DMS 273 treated with DMSO at 0.1 percent for 48 hours (cell line): ENCODE data around the gene MDK.
A peak's percentile ranks its signal among the peaks of the same experiment; 100 is the strongest.

Experiments used
- DNase-seq: peaks from one replicate; lab custom pipeline; 2025; lab: John Stamatoyannopoulos, UW

Gene MDK

DNA sequence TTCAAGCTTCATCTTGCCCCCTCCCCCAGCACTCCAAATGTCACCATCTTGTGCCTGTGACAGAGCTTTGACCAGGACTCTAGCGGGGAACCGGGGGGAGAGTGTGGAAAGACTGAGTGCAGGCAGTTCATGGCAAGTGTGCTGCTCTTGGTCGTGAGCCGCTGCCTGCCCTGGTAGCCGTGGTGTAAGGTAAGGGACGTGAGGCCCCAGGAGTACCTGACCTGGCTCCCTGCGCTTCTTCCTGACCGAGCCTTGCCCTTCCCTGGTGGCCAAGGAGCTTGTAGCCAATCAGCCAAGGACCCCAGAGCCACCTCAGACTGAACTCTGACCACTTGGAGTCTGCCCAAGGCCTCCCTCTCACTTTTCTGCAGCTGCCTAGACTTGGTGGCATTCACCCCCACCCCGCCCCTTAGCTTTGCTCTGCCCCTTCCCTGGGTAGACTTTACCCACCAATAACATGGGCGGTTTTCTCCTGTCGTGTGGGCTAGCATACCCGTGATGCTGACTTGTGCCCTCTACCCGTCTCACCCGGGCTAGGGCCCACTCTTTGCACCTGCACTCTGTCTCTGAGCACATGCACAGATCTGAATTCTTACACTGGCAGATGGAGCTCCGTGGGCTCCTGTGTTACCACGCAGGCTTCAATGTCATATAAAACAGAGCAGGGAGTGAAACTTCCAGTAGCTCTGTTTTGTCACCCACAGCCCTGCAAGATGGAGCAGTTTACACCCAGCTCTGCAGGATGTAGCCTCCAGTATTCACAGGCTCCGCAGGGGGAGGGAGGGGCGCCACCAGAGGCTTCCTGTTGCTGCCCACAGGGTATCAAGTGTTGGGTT, 32.7 kb upstream of the MDK start:
- no peak for DNase-seq

DNA sequence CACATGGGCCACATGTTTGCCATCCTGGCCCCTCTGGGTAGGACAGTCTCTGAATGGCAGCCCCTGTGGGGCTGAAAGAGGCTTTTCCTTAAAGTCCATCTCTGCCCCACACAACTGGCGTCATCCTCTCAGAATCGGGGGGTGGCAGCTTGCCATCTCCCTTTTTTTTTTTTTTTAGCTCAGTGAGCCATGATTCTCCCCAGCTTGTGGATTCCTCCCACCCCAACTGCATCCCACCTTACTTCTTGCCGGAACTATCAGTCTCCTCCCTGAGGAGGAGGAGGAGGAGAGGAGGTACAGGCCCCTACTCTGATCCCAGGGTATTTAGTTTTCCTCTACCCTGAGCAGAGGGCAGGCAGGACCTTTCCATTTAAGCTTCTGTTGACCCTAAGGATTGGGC, 30.8 kb upstream of the MDK start:
- DNase-seq: no peak

DNA sequence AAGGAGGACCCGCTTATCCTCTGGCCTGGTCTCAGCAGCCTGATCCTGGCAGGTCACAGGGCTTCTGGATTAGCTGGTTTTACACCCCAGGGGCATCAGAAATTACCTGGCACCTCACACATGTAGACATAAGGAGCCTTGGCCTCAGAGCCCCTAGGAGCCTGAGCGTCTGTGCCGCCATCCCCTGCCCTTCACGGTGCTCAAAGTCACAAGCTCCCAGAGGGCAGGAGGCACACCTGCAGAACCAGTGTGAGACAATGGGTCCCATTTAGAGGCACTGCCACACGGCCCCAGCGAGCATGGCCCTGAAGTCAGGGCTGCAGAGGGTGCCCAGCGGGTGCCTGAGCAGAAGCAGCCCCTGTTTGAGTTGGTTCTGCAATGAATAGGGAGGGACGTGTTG, 30.3 kb upstream of the MDK start:
- DNase-seq: no peak

DNA sequence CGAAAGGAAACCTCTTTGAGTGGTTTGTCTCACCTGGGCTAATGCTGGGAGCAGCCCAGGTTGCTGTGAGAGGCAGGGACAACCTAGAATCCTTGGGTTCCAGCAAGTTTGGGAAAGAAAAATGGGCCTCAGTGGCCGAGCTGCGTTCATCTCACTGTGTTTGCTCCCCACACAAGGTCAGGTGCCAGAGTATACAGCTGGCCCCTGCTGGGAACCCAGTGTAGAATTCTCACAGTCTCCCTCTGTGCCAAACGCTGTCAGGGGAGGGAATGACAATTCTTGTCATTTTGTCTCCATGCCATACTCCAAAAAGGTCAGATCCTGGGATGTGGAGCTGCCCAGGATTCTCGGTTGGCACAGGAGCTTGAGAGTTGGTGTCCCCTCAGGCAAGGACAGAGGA, 29.9 kb upstream of the MDK start:
- DNase-seq: no peak

DNA sequence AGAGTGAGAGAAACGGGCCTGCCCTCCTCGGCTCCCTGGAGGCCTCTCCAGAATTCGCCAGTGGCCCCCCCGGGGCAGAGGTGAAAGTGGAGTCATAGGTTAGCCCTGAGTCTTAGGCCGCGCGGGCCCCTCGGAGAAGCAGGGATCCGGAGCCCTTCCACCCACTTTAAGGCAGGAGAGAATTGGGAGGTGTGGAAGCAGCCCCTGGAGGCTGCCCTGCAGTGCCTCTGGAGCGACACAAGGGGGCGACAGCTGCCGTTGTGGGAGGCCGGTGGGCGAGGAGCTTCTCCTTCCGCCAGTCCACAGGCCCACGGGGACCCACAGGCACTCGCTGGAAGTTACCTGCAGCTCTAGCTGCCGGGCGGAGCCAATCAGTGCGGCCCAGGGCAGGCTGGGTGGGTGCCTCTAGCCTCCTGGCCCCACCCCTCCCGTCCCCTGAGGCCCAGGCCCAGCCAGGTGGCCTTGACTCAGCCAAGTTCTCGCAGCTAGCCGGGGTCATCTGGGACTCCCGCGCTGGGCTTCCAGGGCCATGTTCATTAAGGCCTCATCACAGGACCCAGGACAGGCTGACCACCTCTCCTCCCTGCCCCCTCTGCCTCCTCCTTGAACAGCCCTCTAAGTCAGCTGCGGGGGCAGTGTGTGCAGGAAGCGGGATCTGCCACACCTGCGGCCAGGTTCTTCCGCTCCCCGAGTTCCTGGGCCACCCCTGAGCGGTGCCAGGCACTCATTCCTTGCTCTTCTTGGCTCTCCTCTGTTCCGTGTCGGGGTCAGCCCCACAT, 29.2 kb upstream of the MDK start:
- no peak for DNase-seq

DNA sequence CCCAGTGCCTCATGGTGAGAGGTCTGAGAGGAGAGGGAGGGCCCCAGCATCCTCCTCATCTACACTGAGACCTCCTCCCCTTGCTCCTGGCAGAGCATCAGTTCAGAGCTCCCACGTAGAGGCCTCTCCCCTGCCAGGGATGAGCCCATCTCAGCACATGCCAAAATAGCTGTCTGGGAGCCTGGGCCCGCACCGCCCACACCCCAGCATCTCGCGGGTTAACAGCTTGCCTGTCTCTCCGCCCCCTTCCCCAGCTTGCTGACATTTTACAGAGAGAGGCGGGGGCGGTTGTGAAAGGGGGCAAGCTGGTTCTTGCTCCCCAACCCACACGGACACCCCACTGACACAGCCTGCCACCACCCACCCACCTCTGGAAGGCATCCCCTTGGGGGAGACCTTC, 27.8 kb upstream of the MDK start:
- DNase-seq: no peak

DNA sequence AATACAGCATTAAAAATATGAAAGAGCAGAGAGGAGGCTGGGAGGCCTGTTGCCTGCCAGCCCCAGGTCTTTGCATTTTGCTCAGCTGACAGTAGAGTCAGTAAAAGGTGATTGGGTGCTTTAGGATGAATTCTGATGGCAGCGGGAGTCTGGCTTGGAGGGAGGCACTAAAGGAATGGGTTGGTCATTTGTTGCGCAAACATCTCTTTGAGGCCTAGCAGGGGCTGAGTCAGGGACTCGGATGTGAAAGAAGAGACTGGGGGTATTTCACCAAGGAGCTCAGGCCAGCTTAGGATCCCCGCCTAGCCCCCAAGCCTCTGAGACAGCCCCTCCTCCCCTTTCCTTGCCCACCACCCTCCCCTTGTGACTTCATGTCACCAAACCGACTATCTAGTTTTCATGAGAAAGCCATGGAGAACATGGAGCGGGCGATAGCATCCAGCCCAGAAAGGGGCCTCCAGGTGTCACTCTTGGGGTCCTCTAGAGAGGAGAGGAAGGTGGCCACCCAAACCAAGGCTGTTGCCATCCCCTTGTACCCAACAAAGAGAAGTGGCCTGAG, 24.5 kb upstream of the MDK start:
- no peak for DNase-seq

DNA sequence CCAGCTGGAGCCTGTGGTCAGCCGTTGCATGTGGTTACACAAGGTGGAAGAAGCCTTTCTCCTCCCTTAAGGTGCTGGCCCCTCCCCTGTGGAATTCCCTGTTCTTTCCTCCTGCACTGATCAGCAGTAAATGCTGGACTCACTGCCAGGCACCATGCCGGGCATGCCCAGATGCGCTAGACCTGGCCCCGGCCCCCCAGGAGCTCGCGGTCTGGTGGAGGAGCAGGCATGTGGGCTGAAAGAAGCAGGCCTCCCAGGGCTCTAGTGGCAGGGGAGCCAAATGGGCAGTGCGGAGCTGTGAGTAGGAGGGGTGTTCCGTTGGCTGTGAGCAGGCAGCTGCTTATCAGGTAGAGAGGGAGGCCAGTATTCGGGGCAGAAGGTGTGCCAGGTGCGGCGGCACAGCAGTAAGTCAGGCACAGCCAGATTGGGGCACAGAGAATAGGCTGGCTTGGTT, 24.0 kb upstream of the MDK start:
- no peak for DNase-seq

DNA sequence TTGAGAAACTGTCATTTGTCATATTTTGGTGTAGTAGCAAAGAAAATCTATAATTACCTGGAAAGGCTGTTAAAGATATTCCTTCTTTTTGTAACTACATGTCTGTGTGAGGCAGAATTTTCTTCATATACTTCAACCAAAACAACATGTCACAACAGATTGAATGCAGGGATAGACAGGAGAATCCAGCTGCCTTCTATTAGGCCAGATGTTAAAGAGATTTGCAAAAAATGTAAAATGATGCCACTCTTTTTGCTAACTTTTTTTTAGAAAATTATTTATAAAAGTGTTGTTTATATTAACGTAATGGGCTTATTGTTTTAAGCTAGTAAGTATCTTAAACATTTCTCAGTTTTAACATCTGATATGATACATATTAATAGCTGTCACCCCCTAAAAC, 21.5 kb upstream of the MDK start:
- DNase-seq: no peak

DNA sequence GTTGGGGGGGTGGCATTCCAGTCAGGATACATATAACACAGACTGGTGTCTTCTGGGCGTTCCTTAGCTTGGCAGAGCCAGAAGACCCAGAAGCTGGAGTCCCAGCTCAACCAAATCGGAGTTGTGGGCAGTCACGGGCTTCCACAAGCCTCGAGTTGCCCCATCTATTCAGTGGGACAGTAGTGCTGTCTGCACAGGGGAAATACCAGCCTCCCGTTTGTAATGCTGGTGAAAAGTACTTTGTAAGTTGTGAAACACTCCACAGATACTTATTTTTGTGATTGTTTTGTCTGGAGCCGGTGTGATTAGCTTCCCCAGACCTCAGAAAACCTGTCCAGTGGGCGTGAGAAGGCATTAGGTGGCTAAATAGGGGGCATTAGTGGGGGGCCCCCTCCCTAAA, 20.6 kb upstream of the MDK start:
- no peak for DNase-seq

DNA sequence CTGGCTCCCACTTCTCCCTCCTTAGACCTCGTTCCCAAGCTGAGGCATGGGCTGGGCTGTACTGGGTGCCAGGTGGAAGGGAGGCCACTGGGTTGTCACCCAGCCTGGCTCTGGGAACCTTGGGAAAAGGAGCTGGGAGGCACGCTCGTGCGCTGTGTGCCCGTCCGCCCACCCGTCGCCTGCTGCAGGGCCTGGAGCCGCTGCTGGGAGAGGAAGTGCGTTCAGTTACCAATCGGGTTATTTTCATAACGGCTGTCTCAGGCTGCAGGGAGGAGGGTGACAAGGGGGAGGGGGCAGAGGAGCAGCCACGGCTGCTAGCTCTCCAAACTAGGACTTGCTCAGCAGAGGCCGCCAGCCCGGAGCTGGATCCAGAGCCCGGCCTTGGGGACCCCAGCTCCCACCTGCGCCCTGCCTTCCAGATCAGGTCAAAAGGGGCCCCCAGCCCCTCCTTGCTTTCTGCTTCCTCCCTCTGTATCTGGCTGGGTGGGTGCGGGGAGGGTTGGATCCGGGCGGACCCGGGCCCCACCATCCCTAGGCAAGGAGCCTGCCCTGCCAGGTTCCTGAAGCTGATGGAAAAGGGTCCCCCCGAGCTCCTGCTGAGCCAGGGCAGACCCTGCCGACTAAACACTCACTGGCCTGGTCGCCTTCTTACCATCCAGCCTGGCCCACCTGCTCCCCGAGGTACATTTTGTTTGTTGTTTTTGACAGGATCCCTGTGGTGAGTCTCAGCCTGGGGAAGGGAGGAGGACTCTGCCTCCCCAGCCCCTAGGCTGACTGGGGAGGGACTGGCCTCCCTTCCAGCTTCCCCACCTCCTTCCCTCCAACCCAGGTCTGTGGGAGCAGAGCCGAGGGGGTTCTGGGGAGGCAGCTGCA, 19.9 kb upstream of the MDK start:
- DNase-seq: peak; percentile 18

DNA sequence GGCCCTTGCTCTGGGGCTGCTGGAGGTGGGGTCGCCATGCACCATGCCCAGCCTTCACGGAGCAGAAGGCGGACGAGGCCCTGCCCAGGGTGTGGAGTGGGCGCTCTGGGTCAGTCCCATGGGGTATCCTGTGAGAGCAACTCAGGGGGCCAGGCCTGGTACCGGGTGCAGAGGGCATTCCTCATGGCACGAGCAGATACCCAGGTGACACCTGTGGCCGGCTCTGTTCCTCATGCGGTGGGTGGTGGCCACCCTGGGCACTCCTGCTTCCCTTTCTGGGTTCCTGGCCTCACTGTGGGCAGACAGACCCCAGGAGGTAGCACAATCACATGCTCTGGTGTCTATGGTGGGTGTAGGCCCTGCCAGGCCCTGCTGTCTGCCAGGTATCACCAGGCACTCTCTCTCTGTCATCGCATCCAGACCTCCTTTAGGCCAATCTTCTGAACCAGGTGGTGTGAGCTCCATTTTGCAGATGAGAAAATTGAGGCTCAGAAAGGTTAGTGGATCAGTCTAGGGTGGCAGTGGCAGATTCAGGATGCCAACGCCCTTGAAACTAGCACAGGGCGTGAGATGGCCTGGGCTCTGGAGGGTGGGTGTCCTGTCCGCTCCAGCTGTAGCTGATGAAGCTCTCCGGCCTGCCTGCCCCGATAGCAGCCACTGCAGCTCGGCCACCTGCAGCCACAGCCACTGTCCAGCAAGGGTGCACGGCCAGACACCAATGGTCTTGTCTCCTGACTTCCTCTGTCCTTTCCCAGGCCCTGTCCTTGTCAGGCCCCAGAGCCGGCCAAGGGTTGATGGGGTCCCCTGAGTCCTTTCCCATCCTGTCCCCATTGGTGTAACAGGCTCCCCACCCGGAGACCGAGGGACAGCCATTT, 19.1 kb upstream of the MDK start:
- no peak for DNase-seq

DNA sequence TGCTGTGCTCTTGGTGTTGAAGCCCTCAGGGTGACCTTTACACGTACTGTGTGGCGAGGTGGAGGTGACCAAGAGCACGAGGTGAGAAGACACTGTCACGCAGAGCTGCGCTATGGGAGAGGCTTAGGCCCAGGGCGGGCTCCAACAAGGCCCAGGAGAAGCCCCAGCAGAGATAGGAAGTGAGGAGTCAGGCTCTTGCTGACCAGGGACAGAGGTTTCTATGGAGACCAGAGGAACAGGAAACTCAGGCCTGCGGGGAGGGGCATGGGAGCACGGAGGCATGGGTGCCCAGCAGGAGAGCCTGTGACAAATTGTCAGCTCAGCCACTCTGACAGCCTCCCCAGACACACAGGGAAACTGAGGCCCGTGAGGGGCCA, 18.4 kb upstream of the MDK start:
- no peak for DNase-seq

DNA sequence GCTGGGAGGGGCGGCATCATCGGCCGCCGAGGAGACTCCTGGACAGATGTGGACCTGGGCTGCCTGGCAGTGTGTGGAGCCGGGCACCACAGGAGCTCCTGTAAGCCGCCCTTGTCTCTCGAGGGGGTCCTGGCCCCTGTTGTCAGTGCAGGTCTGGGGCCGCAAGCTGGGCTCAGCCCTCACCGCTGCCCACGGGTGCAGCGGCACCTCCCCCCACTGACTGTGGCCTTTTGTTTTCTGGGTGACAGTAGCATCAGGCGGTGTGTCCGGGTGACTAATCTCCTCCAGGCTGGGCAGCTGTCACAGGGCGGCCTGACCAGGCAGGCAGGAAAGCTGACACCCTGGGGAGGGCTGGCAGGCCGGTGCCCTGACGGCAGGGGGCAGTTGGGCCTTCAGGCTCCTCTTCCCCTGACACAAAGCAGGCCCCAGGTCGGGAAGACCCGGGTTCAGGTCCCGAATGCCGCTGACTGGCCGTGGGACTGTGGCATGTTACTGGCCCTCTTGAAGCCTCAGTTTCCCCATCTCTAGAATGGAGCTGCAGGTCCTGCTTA, 17.9 kb upstream of the MDK start:
- no peak for DNase-seq

DNA sequence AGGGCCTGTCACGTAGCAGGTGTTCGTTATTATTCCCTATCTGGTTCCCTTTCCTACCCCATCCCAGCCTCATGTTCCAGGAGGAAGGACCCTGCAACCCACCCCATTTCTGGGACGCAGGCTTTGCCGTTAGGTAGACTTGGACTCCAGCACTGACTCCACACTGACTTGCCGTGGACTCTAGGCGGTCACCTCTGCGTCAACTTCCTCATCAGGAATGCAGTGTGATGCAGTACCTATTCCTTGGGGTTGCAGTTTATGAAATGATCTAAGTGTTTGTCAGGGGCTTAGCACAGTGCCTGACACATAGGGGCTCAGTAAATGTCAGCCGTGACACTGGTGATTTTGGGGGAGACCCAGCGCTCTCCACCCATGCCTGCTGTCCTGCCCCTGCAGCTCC, 17.4 kb upstream of the MDK start:
- no peak for DNase-seq

DNA sequence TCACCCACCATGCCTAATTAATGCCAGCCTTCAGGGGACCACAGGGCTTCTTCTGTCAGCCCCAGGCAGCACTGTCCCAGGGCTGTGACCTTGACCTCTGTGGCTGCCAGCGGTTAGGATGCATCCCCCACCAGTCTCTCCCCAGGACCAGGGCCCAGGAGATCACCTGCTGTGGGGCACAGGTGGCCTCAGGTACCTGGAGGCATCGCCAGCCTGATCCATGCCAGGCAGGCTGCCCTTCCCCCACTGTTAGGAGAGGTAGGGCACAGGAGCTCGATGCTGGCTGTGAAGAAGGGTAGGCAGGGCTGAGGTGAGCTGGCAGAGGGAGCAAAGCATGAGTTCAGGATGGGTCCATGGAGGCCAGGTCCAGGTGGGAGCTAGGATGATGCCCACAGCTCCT, 16.7 kb upstream of the MDK start:
- no peak for DNase-seq

DNA sequence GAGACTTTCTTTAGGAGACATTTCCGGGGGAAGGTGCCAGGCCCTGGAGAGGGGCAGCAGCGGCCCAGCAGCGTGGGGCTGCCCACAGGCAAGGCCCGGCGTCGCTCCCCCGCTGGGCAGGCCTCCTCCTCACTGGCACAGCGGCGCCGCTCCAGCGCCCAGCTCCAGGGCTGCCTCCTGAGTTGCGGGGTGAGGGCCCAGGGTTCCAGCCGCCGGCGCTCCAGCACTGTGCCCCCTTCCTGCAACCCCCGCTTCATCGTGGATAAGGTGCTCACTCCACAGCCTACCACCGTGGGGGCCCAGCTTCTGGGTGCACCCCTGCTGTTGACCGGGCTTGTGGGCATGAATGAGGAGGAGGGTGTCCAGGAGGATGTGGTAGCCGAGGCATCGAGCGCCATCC, 15.2 kb upstream of the MDK start:
- DNase-seq: no peak

DNA sequence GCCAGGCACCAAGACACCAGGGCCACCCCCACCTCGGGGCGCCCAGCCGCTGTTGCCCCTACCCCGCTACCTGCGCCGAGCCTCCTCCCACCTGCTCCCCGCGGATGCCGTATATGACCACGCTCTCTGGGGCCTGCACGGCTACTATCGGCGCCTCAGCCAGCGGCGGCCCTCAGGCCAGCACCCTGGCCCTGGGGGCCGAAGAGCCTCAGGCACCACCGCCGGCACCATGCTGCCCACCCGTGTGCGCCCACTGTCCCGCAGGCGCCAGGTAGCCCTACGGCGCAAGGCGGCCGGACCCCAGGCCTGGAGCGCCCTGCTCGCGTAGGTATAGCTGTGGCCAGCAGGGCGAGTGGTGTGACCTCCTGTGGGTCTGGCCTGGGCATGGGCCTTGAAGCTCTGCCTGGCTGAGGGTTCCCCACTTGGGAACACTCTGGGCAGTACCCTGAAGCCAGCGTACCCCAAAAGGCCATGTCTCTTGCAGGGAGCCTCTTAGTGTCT, 14.8 kb upstream of the MDK start:
- no peak for DNase-seq

DNA sequence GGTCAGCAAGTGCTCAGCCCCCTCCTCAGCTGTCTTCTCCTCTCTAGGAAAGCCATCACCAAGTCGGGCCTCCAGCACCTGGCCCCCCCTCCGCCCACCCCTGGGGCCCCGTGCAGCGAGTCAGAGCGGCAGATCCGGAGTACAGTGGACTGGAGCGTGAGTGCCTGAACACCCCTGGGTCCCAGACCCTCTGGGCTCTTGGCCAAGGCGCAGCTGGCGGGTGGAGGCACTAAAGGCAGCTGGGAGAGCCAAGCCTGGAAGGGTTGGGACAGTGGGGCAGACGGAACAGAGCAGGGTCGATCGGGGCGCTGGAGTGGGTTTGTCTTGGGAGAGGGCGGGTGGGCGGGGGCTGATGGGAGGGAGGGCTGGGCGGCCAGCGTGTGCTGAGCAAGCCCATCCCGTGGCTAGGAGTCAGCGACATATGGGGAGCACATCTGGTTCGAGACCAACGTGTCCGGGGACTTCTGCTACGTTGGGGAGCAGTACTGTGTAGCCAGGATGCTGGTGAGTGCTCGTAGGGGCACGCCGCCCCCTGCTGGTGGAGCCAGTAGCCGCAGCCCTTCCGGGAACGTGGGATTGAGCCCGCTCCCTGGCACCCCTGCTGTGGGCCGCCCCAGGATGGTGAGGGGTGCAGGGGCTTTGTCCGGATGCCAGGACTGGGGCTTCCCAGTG, 14.1 kb upstream of the MDK start:
- peak; percentile 72 for DNase-seq

DNA sequence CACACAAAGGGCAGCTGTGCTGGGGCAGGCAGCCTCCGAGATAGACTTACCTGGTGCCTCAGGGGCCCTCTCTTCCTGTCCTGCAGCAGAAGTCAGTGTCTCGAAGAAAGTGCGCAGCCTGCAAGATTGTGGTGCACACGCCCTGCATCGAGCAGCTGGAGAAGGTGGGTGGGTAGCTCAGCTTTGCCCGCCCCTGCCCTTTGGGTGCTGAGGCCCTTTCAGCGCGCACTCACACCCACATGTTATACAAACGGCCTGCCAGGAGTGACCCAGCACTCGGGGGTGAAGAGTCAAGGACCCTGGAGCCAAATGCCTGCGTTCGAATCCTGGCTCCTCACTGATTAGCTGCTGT, 13.6 kb upstream of the MDK start:
- no peak for DNase-seq
